B cell (primary cell): ENCODE data around the gene NDC80. TPM values are rescaled to one million over a fixed set of nuclear protein-coding genes. Genes with fewer than 3 reads are reported as not detected.

Source experiments
- ATAC-seq: fragments of 200-7000 bp; cut with Tn5 transposase; one replicate; pipeline ENCODE4 v1.10.0; 2021; ENCODE audit warnings: low read depth, mild to moderate bottlenecking, moderate number of reproducible peaks, moderate library complexity
- CTCF ChIA-PET: fragments of 350-600 bp; sonication (Branson Sonifier 250); formaldehyde crosslinking; loops from one replicate; lab custom pipeline; 2021; ENCODE audit warnings: antibody characterized with exemption, inconsistent platforms; lab: Charles Lee
- POLR2A ChIA-PET: fragments of 350-600 bp; sonication (Branson Sonifier 250); formaldehyde crosslinking; loops from one replicate; lab custom pipeline; 2021; ENCODE audit warnings: antibody characterized with exemption; lab: Charles Lee
- DNase-seq: peaks from one replicate; pipeline ENCODE4 v3.0.0; 2013
- H2AFZ ChIP-seq: 2 replicates; pipeline ENCODE4 v1.6.1; 2012; ENCODE audit warnings: mild to moderate bottlenecking, low read depth, low read length; ENCODE audit not compliant: insufficient read depth, poor library complexity, severe bottlenecking
- H3K27ac ChIP-seq, 2 donors: 1 replicate in 1 of 2; 2 replicates in 1 of 2; pipeline ENCODE4 v1.5.1; 2012 to 2013; ENCODE audit warnings: low read length in 2 of 2, mild to moderate bottlenecking in 2 of 2, moderate library complexity in 1 of 2
- H3K27me3 ChIP-seq, 4 experiments: fragments of 200-600 bp in 1 of 4; sonication (generic) in 1 of 4; replicated peaks in 1 of 4; 1 replicate in 2 of 4; 2 replicates in 2 of 4; pipeline versions ENCODE4 v1.6.1 to v1.7.0; 2013 to 2016; ENCODE audit warnings: low read length in 3 of 4, mild to moderate bottlenecking in 2 of 4, mixed read lengths in 1 of 4, moderate library complexity in 1 of 4; ENCODE audit not compliant: insufficient read depth in 4 of 4, control insufficient read depth in 3 of 4; ENCODE audit errors: control extremely low read depth in 1 of 4
- H3K36me3 ChIP-seq, 2 experiments: replicated peaks in 1 of 2; 1 replicate in 1 of 2; 2 replicates in 1 of 2; pipeline versions ENCODE4 v1.6.1 to v1.7.1; 2013; ENCODE audit warnings: low read length in 1 of 2; ENCODE audit not compliant: insufficient read depth in 2 of 2, control insufficient read depth in 1 of 2; ENCODE audit errors: control extremely low read depth in 1 of 2, extremely low read depth in 1 of 2
- H3K4me1 ChIP-seq, 2 donors: fragments of 200-600 bp in 1 of 2; sonication (generic) in 1 of 2; 1 replicate in 1 of 2; 2 replicates in 1 of 2; pipeline versions ENCODE4 v1.5.1 to v1.6.1; 2013 to 2017; ENCODE audit warnings: low read length in 2 of 2; ENCODE audit not compliant: control insufficient read depth in 2 of 2, insufficient read depth in 2 of 2
- H3K4me2 ChIP-seq: replicated peaks from 2 replicates; pipeline ENCODE3; 2012; ENCODE audit warnings: mild to moderate bottlenecking, low read depth, low read length; ENCODE audit not compliant: poor library complexity, severe bottlenecking
- H3K4me3 ChIP-seq, 5 experiments: fragments of 200-600 bp in 1 of 5; sonication (generic) in 1 of 5; 1 replicate in 3 of 5; 2 replicates in 2 of 5; pipeline versions ENCODE4 v1.5.1 to v1.7.0; 2011 to 2016; ENCODE audit warnings: low read length in 4 of 5, mild to moderate bottlenecking in 4 of 5, low read depth in 2 of 5, control low read depth in 1 of 5, moderate library complexity in 1 of 5; ENCODE audit not compliant: insufficient read depth in 1 of 5; ENCODE audit errors: control extremely low read depth in 1 of 5, extremely low read depth in 1 of 5
- H3K79me2 ChIP-seq: fragments of 200-600 bp; sonication (generic); one replicate; pipeline ENCODE4 v1.6.0; 2016; ENCODE audit warnings: low read length; ENCODE audit not compliant: control insufficient read depth, insufficient read depth
- H3K9ac ChIP-seq: fragments of 200-600 bp; sonication (generic); 2 replicates; pipeline ENCODE4 v1.6.1; 2017; ENCODE audit warnings: mild to moderate bottlenecking, low read length, moderate library complexity
- H3K9me3 ChIP-seq, 3 donors: one replicate each; pipeline versions ENCODE4 v1.6.1 to v1.7.1; 2013; ENCODE audit warnings: low read length in 2 of 3; ENCODE audit not compliant: control insufficient read depth in 2 of 3, insufficient read depth in 1 of 3; ENCODE audit errors: control extremely low read depth in 1 of 3
- H4K20me1 ChIP-seq: 2 replicates; pipeline ENCODE4 v1.6.0; 2012; ENCODE audit warnings: mild to moderate bottlenecking, low read length; ENCODE audit not compliant: insufficient read depth, control insufficient read depth, poor library complexity, severe bottlenecking
- H3K27ac Mint-ChIP-seq: one replicate; pipeline ENCODE4 v1.8.0; 2021; ENCODE audit warnings: mixed read lengths
- H3K27me3 Mint-ChIP-seq: one replicate; pipeline ENCODE4 v1.8.0; 2021; ENCODE audit warnings: mixed read lengths
- H3K4me1 Mint-ChIP-seq: one replicate; pipeline ENCODE4 v1.8.0; 2021; ENCODE audit warnings: mixed read lengths
- H3K4me3 Mint-ChIP-seq: one replicate; pipeline ENCODE4 v1.8.0; 2021; ENCODE audit warnings: mixed read lengths
- H3K9me3 Mint-ChIP-seq: one replicate; pipeline ENCODE4 v1.8.0; 2022; ENCODE audit warnings: mixed read lengths; ENCODE audit not compliant: insufficient read depth
- EZH2 ChIP-seq: IDR thresholded peaks from 2 replicates; pipeline ENCODE4 v1.6.1; 2012; ENCODE audit warnings: borderline replicate concordance, low read depth, mild to moderate bottlenecking, moderate library complexity, low read length; ENCODE audit not compliant: insufficient read depth, poor library complexity, severe bottlenecking
- WGBS: methylation state at CpG from one replicate; pipeline ENCODE4 v1.1.5; 2013; ENCODE audit warnings: missing lambda C conversion rate; ENCODE audit not compliant: insufficient coverage; 5-methylcytosine and 5-hydroxymethylcytosine counted together
- intact Hi-C: fragments of 100-400 bp; cut with micrococcal nuclease; formaldehyde crosslinking; loops from one replicate; pipeline ENCODE4 v1.10.0; 2022
- polyA plus RNA-seq: library from polyadenylated mRNA; depleted of rRNA; stranded (reverse); fragments of >200 nt; gene quantifications from 2 replicates; pipeline ENCODE4 v1.2.3, GENCODE V29; 2012
- total RNA-seq, 2 donors: library from RNA; stranded (reverse); fragments of 120-200 nt in 1 of 2; gene quantifications; 1 replicate in 1 of 2; 2 replicates in 1 of 2; pipeline versions ENCODE4 v1.2.3 to v1.2.4, GENCODE V29; 2013 to 2022
- TF ChIP-seq, protein P1 (sequence below): fragments of 200-600 bp; IDR thresholded peaks from one replicate; pipeline ENCODE4 v1.8.0; 2022; ENCODE audit warnings: antibody characterized with exemption, mild to moderate bottlenecking

Gene NDC80
- total and polyA plus RNA-seq, 2 donors (not counting 1 experiment from before 2014, with no cell fraction given), result 1.3 to 3.9 TPM

DNA sequence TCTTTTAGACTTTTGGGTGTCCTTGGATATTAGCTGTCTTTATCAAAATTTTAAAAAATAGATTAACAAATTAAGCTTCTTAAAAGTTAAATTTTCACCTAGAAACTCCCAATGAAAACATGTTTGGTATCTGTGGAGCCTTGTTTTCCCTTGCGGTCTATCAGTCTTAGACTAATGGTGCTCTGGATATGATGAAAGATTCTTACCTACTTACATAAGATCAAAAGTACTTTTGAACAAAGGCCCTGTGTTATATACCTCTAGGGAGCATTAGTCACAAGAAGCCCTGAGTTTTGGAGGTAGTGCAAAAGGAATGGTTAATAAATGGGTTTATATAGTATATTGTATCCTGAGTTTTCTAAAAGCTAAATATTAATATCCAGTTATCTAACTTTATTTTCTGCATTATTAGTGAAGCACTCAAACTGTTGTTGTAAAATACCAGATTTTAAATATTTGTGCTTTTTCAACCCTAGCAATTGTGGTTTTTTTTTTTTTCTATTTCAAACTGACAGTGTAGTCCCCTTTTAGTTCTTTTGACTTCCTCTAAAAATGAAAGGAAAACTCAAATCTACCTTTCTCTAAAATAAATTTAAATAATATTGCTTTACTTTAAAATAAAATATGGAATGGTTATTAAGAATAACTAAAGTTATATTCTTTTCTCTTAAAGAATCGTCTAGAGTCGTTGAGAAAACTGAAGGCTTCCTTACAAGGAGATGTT lies 18.1 kb downstream of the NDC80 start:
- Histone ChIP-seq H3K79me2 (no peaks in the 10 kb centered on the region), H3K4me1 (peaks cover 20 to 22% of the 10 kb centered on the region in 2 donors), H3K9ac (peak overlapping the region; percentile 35), H3K9me3 (no peaks in the 10 kb centered on the region), H2AFZ (peak overlapping the region; percentile 82), H4K20me1 (no peaks in the 10 kb centered on the region), H3K36me3 (no peaks in the 10 kb centered on the region), H3K4me3 (peak overlapping the region in 3 of 5 experiments; percentile 1 to 38 (median 13)), H3K27ac (peak overlapping the region; percentile 65 to 89), H3K4me2 (peak overlapping the region; percentile 57), H3K27me3 (no peaks in the 10 kb centered on the region)
- POLR2A ChIA-PET, result no interaction called here
- Mint-ChIP-seq H3K9me3 (no peaks in the 10 kb centered on the region), H3K4me3 (peak overlapping the region; percentile 59), H3K27me3 (no peaks in the 10 kb centered on the region), H3K27ac (peak overlapping the region; percentile 84), H3K4me1 (peaks cover 29% of the 10 kb centered on the region)
- CTCF ChIA-PET, result interaction anchor here (0.7 to 2.2 kb wide), 8 partner anchors 16 to 1750 kb away, joined by 3 to 6 read pairs (median 3); no protein-coding TSS in a partner anchor
- no peak for TF ChIP-seq EZH2
- TF ChIP-seq, protein P1, sequence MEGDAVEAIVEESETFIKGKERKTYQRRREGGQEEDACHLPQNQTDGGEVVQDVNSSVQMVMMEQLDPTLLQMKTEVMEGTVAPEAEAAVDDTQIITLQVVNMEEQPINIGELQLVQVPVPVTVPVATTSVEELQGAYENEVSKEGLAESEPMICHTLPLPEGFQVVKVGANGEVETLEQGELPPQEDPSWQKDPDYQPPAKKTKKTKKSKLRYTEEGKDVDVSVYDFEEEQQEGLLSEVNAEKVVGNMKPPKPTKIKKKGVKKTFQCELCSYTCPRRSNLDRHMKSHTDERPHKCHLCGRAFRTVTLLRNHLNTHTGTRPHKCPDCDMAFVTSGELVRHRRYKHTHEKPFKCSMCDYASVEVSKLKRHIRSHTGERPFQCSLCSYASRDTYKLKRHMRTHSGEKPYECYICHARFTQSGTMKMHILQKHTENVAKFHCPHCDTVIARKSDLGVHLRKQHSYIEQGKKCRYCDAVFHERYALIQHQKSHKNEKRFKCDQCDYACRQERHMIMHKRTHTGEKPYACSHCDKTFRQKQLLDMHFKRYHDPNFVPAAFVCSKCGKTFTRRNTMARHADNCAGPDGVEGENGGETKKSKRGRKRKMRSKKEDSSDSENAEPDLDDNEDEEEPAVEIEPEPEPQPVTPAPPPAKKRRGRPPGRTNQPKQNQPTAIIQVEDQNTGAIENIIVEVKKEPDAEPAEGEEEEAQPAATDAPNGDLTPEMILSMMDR, result no peak
- intact Hi-C loops, result loop anchor here (2.0 kb wide), 1 partner anchor 15 kb away; no protein-coding TSS in a partner anchor
- no CpG with 5 or more reads among the region's 3 CpGs for WGBS
- ATAC-seq, result no peak
- DNase-seq, result no peak

DNA sequence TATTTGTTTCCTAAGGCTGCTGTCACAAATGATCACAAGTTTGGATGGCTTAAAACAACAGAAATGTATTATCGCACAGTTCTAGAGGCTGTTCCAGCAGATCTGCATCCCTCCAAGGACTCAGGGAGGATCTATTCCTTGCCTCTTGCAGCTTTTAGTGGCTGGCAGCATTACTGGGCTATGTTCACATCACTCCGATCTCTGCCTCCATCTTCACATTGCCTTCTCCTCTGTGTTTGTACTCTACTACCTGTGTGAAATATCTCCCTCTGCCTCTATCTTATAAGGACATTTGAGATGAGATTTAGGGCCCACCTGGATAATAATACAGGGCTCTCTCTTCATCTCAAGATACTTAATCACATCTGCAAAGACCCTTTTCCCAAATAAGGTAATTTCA lies 18.9 kb downstream of the NDC80 start:
- intact Hi-C loops, result loop anchor here (2.0 kb wide), 1 partner anchor 14 kb away; no protein-coding TSS in a partner anchor
- Histone ChIP-seq H4K20me1 (no peaks in the 10 kb centered on the region), H3K9me3 (no peaks in the 10 kb centered on the region), H3K4me3 (peak overlapping the region in 3 of 5 experiments; percentile 1 to 38 (median 13)), H3K4me1 (peaks cover 20 to 22% of the 10 kb centered on the region in 2 donors), H3K27me3 (no peaks in the 10 kb centered on the region), H2AFZ (peak overlapping the region; percentile 82), H3K36me3 (no peaks in the 10 kb centered on the region), H3K4me2 (peak overlapping the region; percentile 57), H3K27ac (peak overlapping the region; percentile 65 to 89), H3K79me2 (no peaks in the 10 kb centered on the region), H3K9ac (peak overlapping the region; percentile 35)
- H3K9me3 Mint-ChIP-seq, result no peaks in the 10 kb centered on the region
- WGBS, result 100% methylated on average over 1 of the region's 2 CpGs
- peak overlapping the region; percentile 59 for H3K4me3 Mint-ChIP-seq
- ATAC-seq (no peak), DNase-seq (no peak)
- POLR2A ChIA-PET, result no interaction called here
- peaks cover 29% of the 10 kb centered on the region for H3K4me1 Mint-ChIP-seq
- H3K27me3 Mint-ChIP-seq, result no peaks in the 10 kb centered on the region
- no peak for TF ChIP-seq EZH2
- TF ChIP-seq, protein P1, result no peak
- H3K27ac Mint-ChIP-seq, result peak overlapping the region; percentile 84
- CTCF ChIA-PET, result interaction anchor here (0.8 to 2.2 kb wide), 5 partner anchors 12 to 66 kb away, joined by 3 to 6 read pairs (median 4); no protein-coding TSS in a partner anchor
